Fibroblast of lung (primary cell): ENCODE data around the gene HECTD1.

ENCODE experiments used
- EZH2 ChIP-seq: IDR thresholded peaks from 2 replicates; pipeline ENCODE4 v1.5.1; 2012; ENCODE audit warnings: low read length, control low read depth, mild to moderate bottlenecking; ENCODE audit errors: missing control alignments
- TF ChIP-seq, protein P1 (sequence below), 2 donors: IDR thresholded peaks in 1 of 2; conservative IDR thresholded peaks in 1 of 2; 1 replicate in 1 of 2; 2 replicates in 1 of 2; pipeline ENCODE4 v1.5.1; 2011 to 2012; ENCODE audit warnings: low read length in 2 of 2, control low read depth in 1 of 2, inconsistent platforms in 1 of 2, low read depth in 1 of 2, mild to moderate bottlenecking in 1 of 2

DNA sequence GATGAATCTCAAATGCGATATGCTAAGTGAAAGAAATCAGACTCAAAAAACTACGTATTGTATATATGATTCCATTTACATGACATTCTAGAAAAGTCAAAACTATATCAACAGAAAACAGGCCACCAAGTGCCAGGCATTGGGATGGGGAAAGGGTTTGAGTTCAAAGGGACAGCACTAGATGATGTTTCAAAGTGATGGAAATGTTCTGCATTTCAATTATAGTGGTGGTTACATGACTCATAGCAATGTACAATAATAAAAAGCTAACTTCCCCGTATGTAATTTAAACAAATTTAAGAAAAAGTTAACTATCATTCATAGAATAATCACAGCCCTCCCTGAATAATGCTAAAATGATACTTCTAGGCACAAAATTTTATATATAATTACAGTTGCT is 13.5 kb downstream of the HECTD1 start:
- TF ChIP-seq, protein P1, sequence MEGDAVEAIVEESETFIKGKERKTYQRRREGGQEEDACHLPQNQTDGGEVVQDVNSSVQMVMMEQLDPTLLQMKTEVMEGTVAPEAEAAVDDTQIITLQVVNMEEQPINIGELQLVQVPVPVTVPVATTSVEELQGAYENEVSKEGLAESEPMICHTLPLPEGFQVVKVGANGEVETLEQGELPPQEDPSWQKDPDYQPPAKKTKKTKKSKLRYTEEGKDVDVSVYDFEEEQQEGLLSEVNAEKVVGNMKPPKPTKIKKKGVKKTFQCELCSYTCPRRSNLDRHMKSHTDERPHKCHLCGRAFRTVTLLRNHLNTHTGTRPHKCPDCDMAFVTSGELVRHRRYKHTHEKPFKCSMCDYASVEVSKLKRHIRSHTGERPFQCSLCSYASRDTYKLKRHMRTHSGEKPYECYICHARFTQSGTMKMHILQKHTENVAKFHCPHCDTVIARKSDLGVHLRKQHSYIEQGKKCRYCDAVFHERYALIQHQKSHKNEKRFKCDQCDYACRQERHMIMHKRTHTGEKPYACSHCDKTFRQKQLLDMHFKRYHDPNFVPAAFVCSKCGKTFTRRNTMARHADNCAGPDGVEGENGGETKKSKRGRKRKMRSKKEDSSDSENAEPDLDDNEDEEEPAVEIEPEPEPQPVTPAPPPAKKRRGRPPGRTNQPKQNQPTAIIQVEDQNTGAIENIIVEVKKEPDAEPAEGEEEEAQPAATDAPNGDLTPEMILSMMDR (conservative IDR thresholded peaks at IDR 0.05 in 1 of 2, IDR thresholded peaks at IDR 0.05 in 1 of 2; ENCODE audit: low read depth in 1 of 2, low read length in 2 of 2) = no peak
- no peak for TF ChIP-seq EZH2
